ENCODE measurements around the gene NDUFB6. TPM values are rescaled to one million over a fixed set of nuclear protein-coding genes. Genes with fewer than 3 reads are reported as not detected.

Gene NDUFB6
- total RNA-seq, 1 experiment from 2014 or later = 60.2 TPM

DNA sequence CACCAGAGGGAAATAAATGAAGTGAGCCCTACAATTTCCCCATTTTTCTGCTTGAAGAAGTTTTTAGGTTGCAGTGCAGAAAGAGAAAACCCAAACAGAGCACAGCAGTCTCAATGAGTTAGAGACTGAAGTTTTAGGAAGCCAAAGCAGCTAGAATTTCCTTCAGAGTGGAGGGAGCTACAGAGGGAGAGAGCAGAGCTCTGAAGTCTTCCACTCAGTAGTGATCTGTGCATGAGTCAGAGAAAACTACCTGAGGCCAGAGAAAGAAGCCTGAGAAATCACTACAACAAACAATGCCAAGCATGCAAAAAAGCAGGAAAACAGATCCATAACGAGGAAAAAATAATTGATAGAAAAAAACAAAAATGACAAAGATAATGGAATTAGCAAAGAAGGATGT is 17.9 kb upstream of the NDUFB6 start:
- Histone ChIP-seq H3K27me3 (ENCODE audit: insufficient read depth, low read length) (no peaks in the 10 kb centered on the region), H3K14ac (ENCODE audit: insufficient read depth, low read length) (no peak overlapping the region), H3T11ph (ENCODE audit: low read length) (no peak overlapping the region), H4K5ac (ENCODE audit: insufficient read length, low read depth, low read length) (no peak overlapping the region), H2BK120ac (ENCODE audit: low read depth, low read length, poor library complexity, severe bottlenecking) (no peak overlapping the region), H3K9ac (ENCODE audit: extremely low read depth, insufficient read length, low read length) (no peak overlapping the region), H3K4ac (ENCODE audit: low read depth, low read length) (no peak overlapping the region), H3K18ac (ENCODE audit: insufficient read length, low read depth, low read length) (no peak overlapping the region), H2AFZ (ENCODE audit: low read length) (no peak overlapping the region), H3K4me1 (ENCODE audit: insufficient read depth, low read length) (no peaks in the 10 kb centered on the region), H3K4me2 (ENCODE audit: insufficient read depth, insufficient read length, low read length) (no peak overlapping the region), H3K56ac (ENCODE audit: insufficient read length, low read depth, low read length) (no peak overlapping the region), H3K27ac (ENCODE audit: insufficient read length, low read depth, low read length) (no peak overlapping the region), H4K8ac (replicated peaks; ENCODE audit: insufficient read length, low read depth, low read length) (no peak overlapping the region), H3K79me1 (ENCODE audit: insufficient read depth, low read depth, low read length, poor library complexity, severe bottlenecking) (no peaks in the 10 kb centered on the region), H3K23ac (ENCODE audit: insufficient read length, low read depth, low read length) (no peak overlapping the region), H2BK12ac (ENCODE audit: insufficient read length, low read depth, low read length) (no peak overlapping the region), H3K79me2 (ENCODE audit: insufficient read depth, low read length) (no peaks in the 10 kb centered on the region), H2BK5ac (ENCODE audit: insufficient read length, low read length) (no peak overlapping the region), H2BK15ac (ENCODE audit: low read depth, low read length) (no peak overlapping the region), H3K9me3 (ENCODE audit: control insufficient read depth, low read depth, low read length) (no peaks in the 10 kb centered on the region), H3K23me2 (ENCODE audit: insufficient read length, low read depth, low read length, poor library complexity, severe bottlenecking) (no peaks in the 10 kb centered on the region), H2AK5ac (ENCODE audit: insufficient read length, low read length) (no peak overlapping the region), H4K91ac (ENCODE audit: insufficient read length, low read depth, low read length) (no peak overlapping the region), H2BK20ac (ENCODE audit: low read depth, low read length, poor library complexity, severe bottlenecking) (no peak overlapping the region), H4K20me1 (ENCODE audit: control insufficient read depth, insufficient read depth, insufficient read length) (no peaks in the 10 kb centered on the region)
- no peak overlapping the region for H3K4me3 Mint-ChIP-seq
- H3K27ac Mint-ChIP-seq = no peak overlapping the region
- H3K4me1 Mint-ChIP-seq = no peaks in the 10 kb centered on the region
- TF ChIP-seq, protein P1, sequence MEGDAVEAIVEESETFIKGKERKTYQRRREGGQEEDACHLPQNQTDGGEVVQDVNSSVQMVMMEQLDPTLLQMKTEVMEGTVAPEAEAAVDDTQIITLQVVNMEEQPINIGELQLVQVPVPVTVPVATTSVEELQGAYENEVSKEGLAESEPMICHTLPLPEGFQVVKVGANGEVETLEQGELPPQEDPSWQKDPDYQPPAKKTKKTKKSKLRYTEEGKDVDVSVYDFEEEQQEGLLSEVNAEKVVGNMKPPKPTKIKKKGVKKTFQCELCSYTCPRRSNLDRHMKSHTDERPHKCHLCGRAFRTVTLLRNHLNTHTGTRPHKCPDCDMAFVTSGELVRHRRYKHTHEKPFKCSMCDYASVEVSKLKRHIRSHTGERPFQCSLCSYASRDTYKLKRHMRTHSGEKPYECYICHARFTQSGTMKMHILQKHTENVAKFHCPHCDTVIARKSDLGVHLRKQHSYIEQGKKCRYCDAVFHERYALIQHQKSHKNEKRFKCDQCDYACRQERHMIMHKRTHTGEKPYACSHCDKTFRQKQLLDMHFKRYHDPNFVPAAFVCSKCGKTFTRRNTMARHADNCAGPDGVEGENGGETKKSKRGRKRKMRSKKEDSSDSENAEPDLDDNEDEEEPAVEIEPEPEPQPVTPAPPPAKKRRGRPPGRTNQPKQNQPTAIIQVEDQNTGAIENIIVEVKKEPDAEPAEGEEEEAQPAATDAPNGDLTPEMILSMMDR (conservative IDR thresholded peaks at IDR 0.05) = no peak
- no peak for DNase-seq
- WGBS (ENCODE audit: extremely low coverage, insufficient read length, low lambda C conversion rate) = no CpG with 5 or more reads among the region's 1 CpG
- H3K9me3 Mint-ChIP-seq = peaks cover 1 to 10% of the 10 kb centered on the region in 2 experiments; a peak in 3 of 5 replicates
- no peaks in the 10 kb centered on the region for H3K36me3 Mint-ChIP-seq (ENCODE audit: insufficient read depth in 1 of 3, low read depth in 3 of 3)
- H3K27me3 Mint-ChIP-seq (ENCODE audit: low read depth) = peaks cover under 1% of the 10 kb centered on the region

All from H9 (cell line).